GM18951 (cell line): ENCODE results near the gene CCM2.

ENCODE experiments used
- POLR2A ChIP-seq: IDR thresholded peaks from 4 replicates; pipeline ENCODE4 v1.6.1; 2011; ENCODE audit warnings: mild to moderate bottlenecking; ENCODE audit not compliant: insufficient read length, insufficient read depth; ENCODE audit errors: extremely low read depth
- in situ Hi-C: fragments of 300-500 bp; cut with MboI; formaldehyde crosslinking; loops from one replicate; pipeline ENCODE4 v1.12.0; 2022; ENCODE audit warnings: low sequenced_read_pairs, mixed read lengths, inconsistent platforms; ENCODE audit not compliant: unreplicated experiment

CCM2 gene

GRCh38 chr7:45035371-45035770 is 35.4 kb downstream of the CCM2 start:
- in situ Hi-C loops: no loop called here
- TF ChIP-seq POLR2A: no peak

- in situ Hi-C loops: no loop called here
- no peak for TF ChIP-seq POLR2A
Observed at GRCh38 chr7:45035893-45036292, 35.9 kb downstream of the CCM2 start.

- in situ Hi-C loops: no loop called here
- TF ChIP-seq POLR2A: no peak
Observed at GRCh38 chr7:45036317-45036716, 36.3 kb downstream of the CCM2 start.

- TF ChIP-seq POLR2A: no peak
- in situ Hi-C loops: no loop called here
Observed at GRCh38 chr7:45036796-45037195, 36.8 kb downstream of the CCM2 start.

GRCh38 chr7:45037876-45038275 is 37.9 kb downstream of the CCM2 start:
- in situ Hi-C loops: no loop called here
- TF ChIP-seq POLR2A: no peak

- TF ChIP-seq POLR2A: no peak
- in situ Hi-C loops: no loop called here
Observed at GRCh38 chr7:45039106-45039505, 39.1 kb downstream of the CCM2 start.

- TF ChIP-seq POLR2A: no peak
- in situ Hi-C loops: no loop called here
Observed at GRCh38 chr7:45044338-45044737, 44.3 kb downstream of the CCM2 start.

GRCh38 chr7:45048748-45049147 is 48.7 kb downstream of the CCM2 start:
- no peak for TF ChIP-seq POLR2A
- in situ Hi-C loops: no loop called here

GRCh38 chr7:45050198-45050597 is 50.2 kb downstream of the CCM2 start:
- TF ChIP-seq POLR2A: no peak
- in situ Hi-C loops: no loop called here

GRCh38 chr7:45052011-45052410 is 52.0 kb downstream of the CCM2 start:
- TF ChIP-seq POLR2A: no peak
- in situ Hi-C loops: no loop called here

GRCh38 chr7:45053401-45053800 is 53.4 kb downstream of the CCM2 start:
- TF ChIP-seq POLR2A: no peak

GRCh38 chr7:45053941-45054340 is 53.9 kb downstream of the CCM2 start:
- no peak for TF ChIP-seq POLR2A
- in situ Hi-C loops: no loop called here

More at GRCh38 chr7:45053401-45053800, 53.4 kb downstream of the CCM2 start:
- in situ Hi-C loops: no loop called here

GRCh38 chr7:45054442-45054841 is 54.4 kb downstream of the CCM2 start:
- in situ Hi-C loops: no loop called here
- TF ChIP-seq POLR2A: no peak

- in situ Hi-C loops: no loop called here
- no peak for TF ChIP-seq POLR2A
Observed at GRCh38 chr7:45055016-45055415, 55.0 kb downstream of the CCM2 start.

- TF ChIP-seq POLR2A: no peak
- in situ Hi-C loops: no loop called here
Observed at GRCh38 chr7:45055594-45056219, 55.7 kb downstream of the CCM2 start.

GRCh38 chr7:45057878-45058277 is 57.9 kb downstream of the CCM2 start:
- no peak for TF ChIP-seq POLR2A
- in situ Hi-C loops: no loop called here
